Muscle layer of colon (tissue), 2 donors: Measurements from ENCODE around the gene DNAAF8.
"Not testable (repeated sequence)": the region's sequence is repeated elsewhere in the genome, so short reads cannot be mapped to it uniquely, and the experiment has no call there.

Experiments
- H3K27ac ChIP-seq: one replicate; pipeline ENCODE4 v1.7.0; 2013; ENCODE audit warnings: low read depth, mild to moderate bottlenecking, low read length, moderate library complexity
- H3K27me3 ChIP-seq, 2 donors: one replicate each; pipeline ENCODE4 v1.7.0; 2013; ENCODE audit warnings: low read length in 2 of 2, mild to moderate bottlenecking in 2 of 2; ENCODE audit not compliant: insufficient read depth in 2 of 2, control insufficient read depth in 1 of 2
- H3K36me3 ChIP-seq: one replicate; pipeline ENCODE4 v1.7.0; 2013; ENCODE audit warnings: mild to moderate bottlenecking, low read length; ENCODE audit not compliant: insufficient read depth
- H3K4me1 ChIP-seq: one replicate; pipeline ENCODE4 v1.7.0; 2013; ENCODE audit warnings: mild to moderate bottlenecking, low read length; ENCODE audit not compliant: insufficient read depth
- H3K4me3 ChIP-seq, 2 donors: one replicate each; pipeline ENCODE4 v1.7.0; 2013; ENCODE audit warnings: low read length in 2 of 2, low read depth in 1 of 2, mild to moderate bottlenecking in 1 of 2, moderate library complexity in 1 of 2
- H3K9ac ChIP-seq: one replicate; pipeline ENCODE4 v1.7.0; 2013; ENCODE audit warnings: low read length
- H3K9me3 ChIP-seq: one replicate; pipeline ENCODE4 v1.7.0; 2013; ENCODE audit warnings: mild to moderate bottlenecking, low read length
- donor health status: abdominal sarcoma.
- donor health status: Adenocarcinoma of cecum.

DNAAF8 gene

GRCh38 chr16:4778050-4778392 is 43.7 kb downstream of the DNAAF8 start:
- Histone ChIP-seq H3K9ac (no peak overlapping the region), H3K4me1 (no peaks in the 10 kb centered on the region), H3K27me3 (no peaks in the 10 kb centered on the region), H3K36me3 (no peaks in the 10 kb centered on the region), H3K9me3 (no peaks in the 10 kb centered on the region), H3K4me3 (no peak overlapping the region), H3K27ac (no peak overlapping the region)

GRCh38 chr16:4780235-4780634 is 45.9 kb downstream of the DNAAF8 start:
- Histone ChIP-seq H3K9me3 (no peaks in the 10 kb centered on the region), H3K27ac (no peak overlapping the region), H3K36me3 (no peaks in the 10 kb centered on the region), H3K4me3 (no peak overlapping the region), H3K27me3 (no peaks in the 10 kb centered on the region), H3K9ac (no peak overlapping the region), H3K4me1 (no peaks in the 10 kb centered on the region)

- Histone ChIP-seq H3K9me3 (no peaks in the 10 kb centered on the region), H3K36me3 (no peaks in the 10 kb centered on the region), H3K4me1 (no peaks in the 10 kb centered on the region), H3K4me3 (no peak overlapping the region), H3K27ac (no peak overlapping the region), H3K9ac (no peak overlapping the region), H3K27me3 (no peaks in the 10 kb centered on the region)
These were observed 49.1 kb downstream of the DNAAF8 start for GRCh38 chr16:4783251-4783950.

GRCh38 chr16:4783951-4784336 is 49.6 kb downstream of the DNAAF8 start:
- H3K27ac ChIP-seq: no peak overlapping the region
- H3K9ac ChIP-seq: no peak overlapping the region
- no peaks in the 10 kb centered on the region for H3K4me1 ChIP-seq
- no peak overlapping the region for H3K4me3 ChIP-seq
- H3K9me3 ChIP-seq: no peaks in the 10 kb centered on the region
- H3K27me3 ChIP-seq: no peaks in the 10 kb centered on the region
- no peaks in the 10 kb centered on the region for H3K36me3 ChIP-seq

- not testable (repeated sequence) for H3K9me3 ChIP-seq, H3K36me3 ChIP-seq, H3K4me3 ChIP-seq, H3K4me1 ChIP-seq, H3K27me3 ChIP-seq, H3K27ac ChIP-seq, H3K9ac ChIP-seq
These were observed 50.2 kb downstream of the DNAAF8 start for GRCh38 chr16:4784444-4784987.

- no peaks in the 10 kb centered on the region for H3K9me3 ChIP-seq
- H3K36me3 ChIP-seq: no peaks in the 10 kb centered on the region
- no peak overlapping the region for H3K9ac ChIP-seq
- H3K27me3 ChIP-seq: no peaks in the 10 kb centered on the region
- no peaks in the 10 kb centered on the region for H3K4me1 ChIP-seq
- H3K27ac ChIP-seq: no peak overlapping the region
- no peak overlapping the region for H3K4me3 ChIP-seq
These were observed 51.6 kb downstream of the DNAAF8 start for GRCh38 chr16:4785758-4786433.

- no peak overlapping the region for H3K4me3 ChIP-seq
- no peak overlapping the region for H3K27ac ChIP-seq
- no peaks in the 10 kb centered on the region for H3K36me3 ChIP-seq
- no peaks in the 10 kb centered on the region for H3K27me3 ChIP-seq
- H3K4me1 ChIP-seq: no peaks in the 10 kb centered on the region
- H3K9me3 ChIP-seq: no peaks in the 10 kb centered on the region
- no peak overlapping the region for H3K9ac ChIP-seq
These were observed 52.7 kb downstream of the DNAAF8 start for GRCh38 chr16:4787068-4787467.

- Histone ChIP-seq H3K27ac (no peak within 1 kb of the TSS), H3K36me3 (no peaks in the 10 kb centered on the region), H3K9ac (no peak within 1 kb of the TSS), H3K4me1 (no peaks in the 10 kb centered on the region), H3K4me3 (no peak within 1 kb of the TSS), H3K27me3 (no peaks in the 10 kb centered on the region), H3K9me3 (no peaks in the 10 kb centered on the region)
These were observed 53.5 kb downstream of the DNAAF8 start, which contains the start of gene SEPTIN12 for GRCh38 chr16:4787627-4788482. TSS of gene SEPTIN12 (minus strand) at chr16:4788345. CDS start at chr16:4787645, 700 bp downstream.

- Histone ChIP-seq H3K27me3 (no peaks in the 10 kb centered on the region), H3K36me3 (no peaks in the 10 kb centered on the region), H3K4me1 (no peaks in the 10 kb centered on the region), H3K27ac (no peak overlapping the region), H3K9ac (no peak overlapping the region), H3K4me3 (no peak overlapping the region), H3K9me3 (no peaks in the 10 kb centered on the region)
These were observed 54.2 kb downstream of the DNAAF8 start for GRCh38 chr16:4788489-4788889.

GRCh38 chr16:4788910-4789309 is 54.6 kb downstream of the DNAAF8 start:
- no peak overlapping the region for H3K4me3 ChIP-seq
- no peak overlapping the region for H3K27ac ChIP-seq
- H3K9me3 ChIP-seq: no peaks in the 10 kb centered on the region
- H3K9ac ChIP-seq: no peak overlapping the region
- no peaks in the 10 kb centered on the region for H3K27me3 ChIP-seq
- no peaks in the 10 kb centered on the region for H3K4me1 ChIP-seq
- H3K36me3 ChIP-seq: no peaks in the 10 kb centered on the region

- Histone ChIP-seq H3K36me3 (no peaks in the 10 kb centered on the region), H3K9ac (no peak overlapping the region), H3K4me3 (no peak overlapping the region), H3K9me3 (no peaks in the 10 kb centered on the region), H3K4me1 (no peaks in the 10 kb centered on the region), H3K27me3 (no peaks in the 10 kb centered on the region), H3K27ac (no peak overlapping the region)
These were observed 55.9 kb downstream of the DNAAF8 start for GRCh38 chr16:4790261-4790660.
